HUES64 (cell line): ENCODE data around the gene OBSCN.
"Not testable (repeated sequence)": the region's sequence is repeated elsewhere in the genome, so short reads cannot be mapped to it uniquely, and the experiment has no call there.

Source experiments
- H3K27ac ChIP-seq: 2 replicates; pipeline ENCODE4 v1.7.0; 2013; ENCODE audit warnings: low read depth, low read length, inconsistent platforms
- H3K27me3 ChIP-seq: 2 replicates; pipeline ENCODE4 v1.6.1; 2013; ENCODE audit warnings: mild to moderate bottlenecking, low read length; ENCODE audit not compliant: insufficient read depth
- H3K36me3 ChIP-seq: 2 replicates; pipeline ENCODE4 v1.6.1; 2013; ENCODE audit warnings: mild to moderate bottlenecking, low read length; ENCODE audit not compliant: insufficient read depth
- H3K4me1 ChIP-seq: 2 replicates; pipeline ENCODE4 v1.6.1; 2013; ENCODE audit warnings: mild to moderate bottlenecking, low read length, moderate library complexity; ENCODE audit not compliant: insufficient read depth
- H3K4me3 ChIP-seq: 2 replicates; pipeline ENCODE4 v1.5.1; 2013; ENCODE audit warnings: mild to moderate bottlenecking, low read length, moderate library complexity
- H3K9ac ChIP-seq: 2 replicates; pipeline ENCODE4 v1.6.1; 2013; ENCODE audit warnings: mild to moderate bottlenecking, low read depth, low read length
- H3K9me3 ChIP-seq: 2 replicates; pipeline ENCODE4 v1.6.1; 2013; ENCODE audit warnings: low read depth, low read length; ENCODE audit not compliant: insufficient read depth
- WGBS: fragments of 150-250, 120-280 bp; methylation state at CpG from one replicate; pipeline ENCODE4 v1.1.7; 2013; ENCODE audit warnings: missing lambda C conversion rate; 5-methylcytosine and 5-hydroxymethylcytosine counted together

Gene OBSCN

DNA sequence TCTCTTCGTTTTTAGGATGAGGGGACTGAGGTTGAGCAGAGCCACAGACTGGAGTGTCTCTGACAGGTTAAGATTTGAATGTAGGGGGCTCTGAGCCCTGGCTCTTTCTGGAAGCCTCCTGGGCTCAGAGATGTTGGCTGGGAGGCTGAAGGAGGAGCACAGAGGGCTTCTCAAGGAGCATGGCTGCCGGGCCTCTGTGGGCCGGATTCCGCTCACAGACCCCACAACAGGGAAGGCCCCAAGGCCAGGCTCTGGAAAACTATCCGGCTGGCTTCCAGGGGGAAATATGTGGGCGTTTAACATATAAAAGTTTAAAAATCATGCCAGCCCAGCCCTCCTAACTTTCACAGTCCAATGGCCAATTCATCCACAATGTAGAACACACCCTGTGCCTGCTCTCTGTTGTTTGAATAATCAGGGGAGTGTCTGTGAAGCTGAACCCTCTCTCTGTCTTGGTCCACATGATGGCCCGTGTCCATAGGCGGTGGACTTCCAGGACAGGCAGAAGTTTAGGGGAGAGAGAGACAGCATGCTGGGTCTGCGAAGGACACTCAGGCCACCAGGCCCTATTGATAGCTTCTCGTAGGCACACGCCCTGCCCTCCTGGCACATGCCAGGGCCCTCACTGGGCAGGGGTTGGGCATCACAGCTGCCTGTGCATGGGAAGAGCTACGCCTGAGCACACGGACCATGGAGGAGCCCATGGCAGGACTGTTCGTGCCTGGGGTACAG, 10.8 kb downstream of the OBSCN start:
- WGBS, result 95% methylated on average over 14 of the region's 14 CpGs
- H3K4me1 ChIP-seq, result no peaks in the 10 kb centered on the region
- H3K4me3 ChIP-seq, result no peak overlapping the region
- H3K27me3 ChIP-seq, result no peaks in the 10 kb centered on the region
- no peak overlapping the region for H3K9ac ChIP-seq
- no peaks in the 10 kb centered on the region for H3K9me3 ChIP-seq
- no peak overlapping the region for H3K27ac ChIP-seq
- H3K36me3 ChIP-seq, result peaks cover 66% of the 10 kb centered on the region

DNA sequence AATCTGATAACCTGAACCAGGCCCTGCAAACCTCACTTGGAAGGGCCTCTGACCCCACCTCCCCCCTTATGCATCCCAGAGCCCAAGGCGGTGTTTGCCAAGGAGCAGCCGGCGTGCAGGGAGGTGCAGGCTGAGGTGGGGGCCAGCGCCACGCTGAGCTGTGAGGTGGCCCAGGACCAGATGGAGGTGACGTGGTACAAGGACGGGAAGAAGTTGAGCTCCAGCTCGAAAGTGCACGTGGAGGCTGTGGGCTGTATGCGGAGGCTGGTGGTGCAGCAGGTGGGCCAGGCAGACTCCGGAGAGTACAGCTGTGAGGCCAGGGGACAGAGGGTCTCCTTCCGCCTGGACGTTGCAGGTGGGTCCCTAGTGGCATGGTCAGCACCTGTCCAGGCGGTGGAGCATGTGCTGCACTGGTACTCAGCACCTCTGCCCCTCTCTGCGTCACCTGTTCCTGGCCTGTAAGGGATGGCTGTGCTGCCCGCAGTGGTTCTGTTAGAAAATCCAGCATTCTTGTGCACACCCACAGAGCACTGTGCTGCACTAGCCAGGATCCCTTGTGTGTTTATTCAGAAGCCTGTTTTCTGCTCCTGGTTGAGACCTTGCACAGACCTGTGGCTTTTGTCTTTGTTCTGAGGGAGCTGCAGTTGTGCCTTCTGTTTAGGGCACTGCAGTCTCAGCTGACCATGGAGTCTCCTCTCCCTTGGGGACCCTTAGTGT, 11.6 kb downstream of the OBSCN start:
- no peak overlapping the region for H3K9ac ChIP-seq
- 97% methylated on average over 16 of the region's 16 CpGs for WGBS
- H3K27ac ChIP-seq, result no peak overlapping the region
- no peaks in the 10 kb centered on the region for H3K4me1 ChIP-seq
- H3K9me3 ChIP-seq, result no peaks in the 10 kb centered on the region; the same call in 1 of the 2 replicates
- H3K36me3 ChIP-seq, result peaks cover 74% of the 10 kb centered on the region
- H3K4me3 ChIP-seq, result no peak overlapping the region
- H3K27me3 ChIP-seq, result no peaks in the 10 kb centered on the region

DNA sequence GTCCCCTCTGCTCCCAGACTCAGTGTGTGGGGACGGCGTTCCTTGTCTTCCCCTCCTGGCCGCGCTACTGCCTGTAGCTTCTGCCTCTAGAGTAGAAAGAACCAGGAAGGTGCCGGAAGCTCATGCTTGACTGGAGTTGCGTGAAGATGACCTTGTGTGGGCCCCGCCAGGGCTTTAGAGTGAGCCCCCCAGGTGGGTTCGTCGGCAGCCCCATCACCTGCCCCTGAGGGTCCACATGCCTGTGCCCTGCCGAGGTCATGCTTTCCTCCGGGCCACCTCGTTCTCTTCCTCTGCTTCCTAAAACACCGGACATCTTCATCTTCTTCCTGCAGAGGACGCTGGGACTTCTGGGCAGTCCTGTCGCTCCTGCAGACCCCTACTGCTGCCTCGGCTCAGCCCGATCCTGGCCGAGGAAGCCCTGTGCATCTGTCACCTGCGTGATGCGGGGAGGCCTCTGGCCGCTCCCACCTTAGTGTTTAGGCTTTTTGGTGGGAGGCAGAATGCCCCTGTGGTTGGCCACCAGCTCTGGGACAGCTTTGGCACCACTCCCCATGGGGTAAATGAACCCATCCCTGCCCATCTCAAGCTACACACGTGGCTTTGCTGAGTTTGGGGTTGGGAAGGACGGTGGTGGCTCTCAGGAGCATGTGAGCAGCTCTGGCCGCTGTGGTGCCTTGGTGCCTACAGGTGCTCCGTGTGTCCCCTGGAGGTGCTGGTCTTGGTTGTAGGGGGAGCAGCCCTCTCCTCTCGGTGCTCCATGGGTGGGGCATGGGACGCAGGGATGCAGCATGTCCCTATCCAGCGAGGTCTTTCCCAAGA, 12.3 kb downstream of the OBSCN start:
- Histone ChIP-seq H3K4me1 (no peaks in the 10 kb centered on the region), H3K9ac (no peak overlapping the region), H3K27ac (no peak overlapping the region), H3K9me3 (no peaks in the 10 kb centered on the region; the same call in 1 of the 2 replicates), H3K27me3 (no peaks in the 10 kb centered on the region), H3K4me3 (no peak overlapping the region), H3K36me3 (peaks cover 76% of the 10 kb centered on the region)
- 95% methylated on average over 28 of the region's 28 CpGs for WGBS

DNA sequence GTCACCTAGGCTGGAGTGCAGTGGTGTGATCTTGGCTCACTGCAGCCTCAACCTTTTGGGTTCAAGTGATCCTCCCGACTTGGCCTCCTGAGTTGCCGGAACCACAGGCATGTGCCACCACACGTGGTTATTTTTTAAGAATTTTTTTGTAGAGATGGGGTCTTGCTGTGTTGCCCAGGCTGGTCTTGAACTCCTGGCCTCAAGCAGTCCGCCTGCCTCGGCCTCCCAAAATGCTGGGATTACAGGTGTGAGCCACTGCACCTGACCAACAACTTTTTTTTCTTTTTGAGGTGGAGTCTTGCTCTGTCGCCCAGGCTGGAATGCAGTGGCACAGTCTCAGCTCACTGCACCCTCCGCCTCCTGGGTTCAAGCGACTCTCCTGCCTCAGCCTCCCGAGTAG, 13.3 kb downstream of the OBSCN start:
- not testable (repeated sequence) for H3K4me1 ChIP-seq, H3K27ac ChIP-seq, H3K9me3 ChIP-seq, H3K9ac ChIP-seq, H3K4me3 ChIP-seq, H3K27me3 ChIP-seq
- peaks cover 77% of the 10 kb centered on the region for H3K36me3 ChIP-seq
- 93% methylated on average over 9 of the region's 9 CpGs for WGBS

DNA sequence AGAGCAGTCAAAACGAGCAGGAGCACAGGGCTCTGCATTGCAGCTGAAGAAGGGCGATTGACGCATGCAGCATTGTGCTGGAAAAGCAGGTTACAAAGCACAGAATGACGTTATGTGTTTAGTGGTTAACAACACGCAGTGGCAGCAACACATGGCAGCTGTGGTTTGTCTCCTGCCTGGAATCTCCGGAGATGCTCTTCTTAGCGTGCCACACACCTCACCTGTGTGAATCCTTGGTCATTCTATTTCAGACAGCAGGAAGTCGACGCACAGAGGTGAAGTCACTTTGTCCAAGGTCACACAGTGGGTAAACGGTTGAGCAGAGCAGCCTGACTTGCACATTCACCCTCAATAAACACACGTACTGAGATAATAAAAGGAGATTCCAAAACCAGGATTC, 14.7 kb downstream of the OBSCN start:
- H3K27me3 ChIP-seq, result no peaks in the 10 kb centered on the region
- H3K4me1 ChIP-seq, result no peaks in the 10 kb centered on the region
- 95% methylated on average over 11 of the region's 11 CpGs for WGBS
- no peak overlapping the region for H3K9ac ChIP-seq
- peaks cover 77% of the 10 kb centered on the region for H3K36me3 ChIP-seq
- H3K4me3 ChIP-seq, result no peak overlapping the region
- H3K27ac ChIP-seq, result no peak overlapping the region
- no peaks in the 10 kb centered on the region; the same call in 1 of the 2 replicates for H3K9me3 ChIP-seq

DNA sequence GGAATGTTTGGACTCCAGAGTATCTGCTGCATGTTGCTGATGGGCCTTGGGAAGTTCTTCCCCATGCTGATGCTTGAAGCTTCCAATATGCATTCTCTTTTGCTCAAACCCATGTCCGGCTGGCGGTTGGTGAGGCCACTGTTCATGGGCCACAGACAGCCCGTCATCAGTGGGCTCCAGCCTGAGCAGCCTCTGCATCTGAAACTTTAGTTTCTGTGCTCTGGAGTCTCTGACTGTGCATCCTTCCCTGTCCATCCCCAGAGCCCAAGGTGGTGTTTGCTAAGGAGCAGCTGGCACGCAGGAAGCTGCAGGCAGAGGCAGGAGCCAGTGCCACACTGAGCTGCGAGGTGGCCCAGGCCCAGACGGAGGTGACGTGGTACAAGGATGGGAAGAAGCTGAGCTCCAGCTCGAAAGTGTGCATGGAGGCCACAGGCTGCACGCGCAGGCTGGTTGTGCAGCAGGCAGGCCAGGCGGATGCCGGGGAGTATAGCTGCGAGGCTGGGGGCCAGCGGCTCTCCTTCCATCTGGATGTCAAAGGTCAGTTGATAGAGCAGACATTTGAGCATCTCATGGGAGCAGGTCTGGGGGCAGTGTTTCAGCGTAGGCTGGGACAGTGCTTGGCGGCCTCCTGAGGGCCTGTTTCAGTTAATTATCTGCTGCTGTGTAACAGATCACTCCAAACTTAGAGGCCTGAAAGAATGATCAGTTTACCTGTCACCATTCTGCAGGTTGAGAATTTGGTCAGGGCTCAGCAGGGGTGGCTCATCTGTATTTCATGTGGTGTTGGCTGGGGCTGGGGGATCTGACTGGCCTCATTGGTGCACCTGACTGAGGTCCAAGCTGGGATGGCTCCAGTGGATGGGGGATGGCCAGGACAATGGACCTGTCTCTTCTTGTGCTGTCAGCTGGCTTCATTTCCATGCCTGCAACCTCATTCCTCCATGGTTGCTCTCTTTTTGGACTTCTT, 16.6 kb downstream of the OBSCN start:
- no peak overlapping the region for H3K4me3 ChIP-seq
- H3K4me1 ChIP-seq, result no peaks in the 10 kb centered on the region
- H3K9ac ChIP-seq, result no peak overlapping the region
- H3K27me3 ChIP-seq, result no peaks in the 10 kb centered on the region
- WGBS, result 97% methylated on average over 16 of the region's 16 CpGs
- H3K36me3 ChIP-seq, result peaks cover 73% of the 10 kb centered on the region
- H3K9me3 ChIP-seq, result no peaks in the 10 kb centered on the region; the same call in 1 of the 2 replicates
- no peak overlapping the region for H3K27ac ChIP-seq

DNA sequence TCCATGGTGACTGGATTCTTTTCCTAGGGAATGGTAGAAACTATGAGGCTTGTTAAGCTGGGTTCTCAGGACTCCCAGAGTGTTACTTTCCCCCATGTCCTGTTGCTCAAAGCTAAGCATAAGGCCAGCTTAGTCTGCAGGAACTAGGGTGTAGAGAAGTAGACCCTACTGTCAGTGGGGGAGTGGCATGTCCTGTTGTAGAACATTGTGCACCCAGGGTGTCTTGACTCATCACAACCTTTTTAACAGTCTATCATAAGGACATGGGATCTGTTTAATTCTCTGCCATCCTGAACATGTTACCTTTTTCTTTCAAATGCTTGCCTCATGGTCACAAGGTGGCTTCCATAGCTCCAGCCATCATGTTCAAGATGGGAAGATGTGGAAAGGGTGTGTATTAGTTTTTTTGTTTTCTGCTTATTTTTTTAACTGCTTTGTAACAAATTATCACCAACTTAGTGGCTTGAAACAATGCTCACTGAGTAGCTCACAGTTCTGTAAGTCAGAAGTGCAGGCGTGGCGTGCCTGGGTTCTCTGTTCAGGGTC, 17.4 kb downstream of the OBSCN start:
- WGBS, result 0% methylated on average over 2 of the region's 2 CpGs
- Histone ChIP-seq H3K9me3 (no peaks in the 10 kb centered on the region; the same call in 1 of the 2 replicates), H3K27ac (no peak overlapping the region), H3K27me3 (no peaks in the 10 kb centered on the region), H3K36me3 (peaks cover 71% of the 10 kb centered on the region), H3K4me1 (no peaks in the 10 kb centered on the region), H3K9ac (no peak overlapping the region), H3K4me3 (no peak overlapping the region)

DNA sequence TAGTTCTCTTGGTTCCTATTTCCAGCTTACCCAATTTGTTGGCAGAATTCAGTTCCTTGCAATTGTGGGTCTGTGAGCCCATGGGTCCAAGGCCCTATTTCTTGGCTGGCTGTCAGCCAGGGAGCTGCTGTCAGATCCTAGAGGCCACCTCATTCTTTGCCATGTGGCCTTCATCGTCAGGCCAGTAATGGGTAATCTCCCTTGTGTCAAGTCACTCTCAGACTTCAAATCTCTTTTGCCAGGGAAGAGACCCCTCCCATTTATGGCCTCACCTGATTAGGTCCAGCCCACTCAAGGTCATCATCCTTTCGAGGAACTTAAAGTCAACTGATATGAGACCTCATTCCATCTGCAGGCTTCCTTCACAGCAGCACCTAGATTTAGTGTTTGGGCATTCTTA, 17.9 kb downstream of the OBSCN start:
- Histone ChIP-seq H3K36me3 (peaks cover 73% of the 10 kb centered on the region), H3K27ac (no peak overlapping the region), H3K9me3 (no peaks in the 10 kb centered on the region; the same call in 1 of the 2 replicates), H3K27me3 (no peaks in the 10 kb centered on the region), H3K4me3 (no peak overlapping the region), H3K4me1 (no peaks in the 10 kb centered on the region), H3K9ac (no peak overlapping the region)
- 94% methylated on average over 2 of the region's 2 CpGs for WGBS

DNA sequence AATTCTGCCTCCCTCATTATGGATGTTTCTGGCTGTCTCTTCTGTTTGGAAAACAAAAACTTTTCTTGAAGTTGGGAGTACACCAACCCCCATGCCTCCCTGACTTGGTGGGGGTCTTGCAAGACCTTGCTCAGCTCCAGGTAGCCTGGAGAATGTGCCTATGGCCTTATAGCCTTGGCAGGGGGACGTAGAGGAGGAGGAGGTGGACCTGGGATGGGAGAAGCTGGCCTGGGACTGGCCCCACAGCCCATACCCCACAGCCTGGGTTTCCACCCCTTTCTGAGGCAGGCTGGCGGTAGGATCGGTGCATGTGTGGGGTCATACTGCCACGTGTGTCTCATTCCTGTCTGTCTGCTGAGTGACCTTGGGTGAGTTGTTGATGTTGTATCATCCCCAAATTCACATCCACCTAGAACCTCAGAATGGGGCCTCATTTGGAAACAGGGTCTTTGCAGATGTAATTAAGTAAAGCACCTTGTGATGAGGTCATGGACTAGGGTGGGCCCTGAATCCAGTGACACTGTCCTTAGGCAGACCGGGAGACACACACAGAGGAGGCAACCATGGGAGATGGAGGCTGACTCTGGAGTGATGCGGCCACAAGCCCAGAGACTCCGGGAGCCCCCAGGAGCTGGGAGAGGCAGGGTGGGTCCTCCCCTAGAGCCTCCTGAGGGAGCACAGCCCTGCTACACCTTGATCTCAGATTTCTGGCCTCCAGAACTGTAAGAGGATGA, 18.5 kb downstream of the OBSCN start:
- H3K4me3 ChIP-seq, result no peak overlapping the region
- H3K9me3 ChIP-seq, result no peaks in the 10 kb centered on the region; the same call in 1 of the 2 replicates
- H3K4me1 ChIP-seq, result no peaks in the 10 kb centered on the region
- H3K36me3 ChIP-seq, result peaks cover 79% of the 10 kb centered on the region
- 97% methylated on average over 7 of the region's 7 CpGs for WGBS
- H3K27ac ChIP-seq, result no peak overlapping the region
- no peaks in the 10 kb centered on the region for H3K27me3 ChIP-seq
- H3K9ac ChIP-seq, result no peak overlapping the region
